HepG2 (cell line): Measurements from ENCODE around the gene FERMT2. TPM values are rescaled to one million over a fixed set of nuclear protein-coding genes. Genes with fewer than 3 reads are reported as not detected.

Experiments
- HNF4G ChIP-seq, 2 experiments: sonication (generic) in 1 of 2; formaldehyde crosslinking in 1 of 2; IDR thresholded peaks; 2 replicates each; pipeline versions ENCODE4 v1.4.0 to v1.6.1; 2011 to 2020; ENCODE audit warnings: borderline replicate concordance in 2 of 2, low read depth in 2 of 2, mild to moderate bottlenecking in 2 of 2, low read length in 1 of 2, missing genetic modification reagents in 1 of 2, moderate library complexity in 1 of 2
- HNRNPUL1 ChIP-seq: fragments of 200-400 bp; formaldehyde crosslinking; IDR thresholded peaks from 2 replicates; pipeline ENCODE4 v1.6.1; 2017; ENCODE audit warnings: low read depth, mild to moderate bottlenecking, low read length, moderate library complexity
- RNF2 ChIP-seq: fragments of 450-650 bp; conservative IDR thresholded peaks from 2 replicates; pipeline ENCODE4 v1.6.1; 2016; ENCODE audit warnings: low read depth
- SNAPC2 ChIP-seq: sonication (generic); formaldehyde crosslinking; IDR thresholded peaks from 2 replicates; pipeline ENCODE4 v1.8.1; 2022; ENCODE audit warnings: mild to moderate bottlenecking, missing genetic modification reagents
- ZNF235 ChIP-seq: sonication (generic); formaldehyde crosslinking; IDR thresholded peaks from 2 replicates; pipeline ENCODE4 v1.8.1; 2023; ENCODE audit warnings: mild to moderate bottlenecking, missing genetic modification reagents, borderline replicate concordance
- ZNF550 ChIP-seq: sonication (generic); formaldehyde crosslinking; IDR thresholded peaks from 2 replicates; pipeline ENCODE4 v1.4.0; 2020; ENCODE audit warnings: mild to moderate bottlenecking, missing genetic modification reagents, borderline replicate concordance
- ZNF619 ChIP-seq: sonication (generic); formaldehyde crosslinking; IDR thresholded peaks from 2 replicates; pipeline ENCODE4 v1.4.0; 2020; ENCODE audit warnings: mild to moderate bottlenecking, missing genetic modification reagents
- polyA plus RNA-seq, 8 experiments: library from polyadenylated mRNA; depleted of rRNA in 3 of 8; stranded (reverse) in 7 of 8; unstranded in 1 of 8; fragments of >200 nt; fragmentation: Illumina TruSeq in 4 of 8; extraction: Trizol in 4 of 8; gene quantifications; 2 replicates each; pipeline versions ENCODE4 v1.2.1 to v1.2.3, GENCODE V29; 2011 to 2016; ENCODE audit warnings: low read depth in 4 of 8, missing spikeins in 1 of 8, mixed read lengths in 1 of 8; ENCODE audit not compliant: insufficient read depth in 1 of 8
- total RNA-seq, 5 experiments: library from RNA; depleted of rRNA; stranded (reverse); fragments of >200 nt; fragmentation: Illumina TruSeq; extraction: Trizol; gene quantifications; 2 replicates each; pipeline ENCODE4 v1.2.3, GENCODE V29; 2016; ENCODE audit warnings: low read depth in 1 of 5
- TF ChIP-seq, protein P1 (sequence below): sonication (generic); formaldehyde crosslinking; IDR thresholded peaks from 2 replicates; pipeline ENCODE4 v1.4.0; 2020; ENCODE audit warnings: missing genetic modification reagents
- TF ChIP-seq, protein P2 (sequence below): sonication (generic); formaldehyde crosslinking; IDR thresholded peaks from 2 replicates; pipeline ENCODE4 v1.9.0; 2021; ENCODE audit warnings: missing genetic modification reagents, mild to moderate bottlenecking, borderline replicate concordance
- TF ChIP-seq, protein P3 (sequence below), 2 experiments: sonication (generic) in 1 of 2; formaldehyde crosslinking in 1 of 2; IDR thresholded peaks; 2 replicates each; pipeline versions ENCODE4 v1.4.0 to v1.6.1; 2016 to 2020; ENCODE audit warnings: borderline replicate concordance in 1 of 2, low read depth in 1 of 2, mild to moderate bottlenecking in 1 of 2, missing genetic modification reagents in 1 of 2
- TF ChIP-seq, protein P4 (sequence below): sonication (generic); formaldehyde crosslinking; IDR thresholded peaks from 2 replicates; pipeline ENCODE4 v1.4.0; 2020; ENCODE audit warnings: missing genetic modification reagents
- TF ChIP-seq, protein P5 (sequence below): IDR thresholded peaks from 2 replicates; pipeline ENCODE4 v1.6.1; 2016; ENCODE audit warnings: low read depth, missing genetic modification reagents, missing compliant biosample characterization

FERMT2 gene
- total and polyA plus RNA-seq, 2 of the 13 experiments (the other 11 are each of a cell fraction or from before 2014, with no cell fraction given): 36.2 to 60.4 TPM

DNA sequence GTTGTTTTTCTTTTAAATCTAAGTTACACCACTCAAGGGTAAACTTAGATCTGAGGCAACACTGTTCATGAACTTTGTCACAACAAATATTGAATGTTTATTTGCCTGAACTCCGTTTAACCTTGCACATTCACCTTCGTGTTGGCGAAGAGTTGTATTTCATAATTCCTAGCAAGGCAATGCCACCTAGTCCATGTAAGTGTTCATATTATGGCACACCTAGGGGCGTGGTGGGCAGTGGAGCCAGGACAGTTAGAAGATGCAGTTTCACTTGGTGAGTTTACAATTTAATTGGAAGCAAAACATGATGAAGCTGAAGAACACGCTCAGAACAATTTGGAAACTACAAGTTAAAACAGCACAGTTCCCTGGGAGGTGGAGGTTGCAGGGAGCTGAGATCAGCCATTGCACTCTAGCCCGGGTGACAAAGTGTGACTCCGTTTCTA, 129.0 kb downstream of the FERMT2 start (continued):
- TF ChIP-seq, protein P1, sequence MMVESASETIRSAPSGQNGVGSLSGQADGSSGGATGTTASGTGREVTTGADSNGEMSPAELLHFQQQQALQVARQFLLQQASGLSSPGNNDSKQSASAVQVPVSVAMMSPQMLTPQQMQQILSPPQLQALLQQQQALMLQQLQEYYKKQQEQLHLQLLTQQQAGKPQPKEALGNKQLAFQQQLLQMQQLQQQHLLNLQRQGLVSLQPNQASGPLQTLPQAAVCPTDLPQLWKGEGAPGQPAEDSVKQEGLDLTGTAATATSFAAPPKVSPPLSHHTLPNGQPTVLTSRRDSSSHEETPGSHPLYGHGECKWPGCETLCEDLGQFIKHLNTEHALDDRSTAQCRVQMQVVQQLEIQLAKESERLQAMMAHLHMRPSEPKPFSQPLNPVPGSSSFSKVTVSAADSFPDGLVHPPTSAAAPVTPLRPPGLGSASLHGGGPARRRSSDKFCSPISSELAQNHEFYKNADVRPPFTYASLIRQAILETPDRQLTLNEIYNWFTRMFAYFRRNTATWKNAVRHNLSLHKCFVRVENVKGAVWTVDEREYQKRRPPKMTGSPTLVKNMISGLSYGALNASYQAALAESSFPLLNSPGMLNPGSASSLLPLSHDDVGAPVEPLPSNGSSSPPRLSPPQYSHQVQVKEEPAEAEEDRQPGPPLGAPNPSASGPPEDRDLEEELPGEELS (CRISPR knock-in tag): peak; percentile 99
- TF ChIP-seq, protein P2, sequence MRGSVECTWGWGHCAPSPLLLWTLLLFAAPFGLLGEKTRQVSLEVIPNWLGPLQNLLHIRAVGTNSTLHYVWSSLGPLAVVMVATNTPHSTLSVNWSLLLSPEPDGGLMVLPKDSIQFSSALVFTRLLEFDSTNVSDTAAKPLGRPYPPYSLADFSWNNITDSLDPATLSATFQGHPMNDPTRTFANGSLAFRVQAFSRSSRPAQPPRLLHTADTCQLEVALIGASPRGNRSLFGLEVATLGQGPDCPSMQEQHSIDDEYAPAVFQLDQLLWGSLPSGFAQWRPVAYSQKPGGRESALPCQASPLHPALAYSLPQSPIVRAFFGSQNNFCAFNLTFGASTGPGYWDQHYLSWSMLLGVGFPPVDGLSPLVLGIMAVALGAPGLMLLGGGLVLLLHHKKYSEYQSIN: no peak
- TF ChIP-seq RNF2 (no peak), ZNF550 (CRISPR knock-in tag) (no peak), HNF4G (IDR thresholded peaks at IDR 0.05; ENCODE audit: borderline replicate concordance, low read depth, low read length) (peak; percentile 91), HNF4G (CRISPR knock-in tag; IDR thresholded peaks at IDR 0.05; ENCODE audit: borderline replicate concordance, low read depth) (peak; percentile 86), SNAPC2 (CRISPR knock-in tag) (no peak), HNRNPUL1 (no peak), ZNF235 (CRISPR knock-in tag) (no peak), ZNF619 (CRISPR knock-in tag) (no peak)
- TF ChIP-seq, protein P3, sequence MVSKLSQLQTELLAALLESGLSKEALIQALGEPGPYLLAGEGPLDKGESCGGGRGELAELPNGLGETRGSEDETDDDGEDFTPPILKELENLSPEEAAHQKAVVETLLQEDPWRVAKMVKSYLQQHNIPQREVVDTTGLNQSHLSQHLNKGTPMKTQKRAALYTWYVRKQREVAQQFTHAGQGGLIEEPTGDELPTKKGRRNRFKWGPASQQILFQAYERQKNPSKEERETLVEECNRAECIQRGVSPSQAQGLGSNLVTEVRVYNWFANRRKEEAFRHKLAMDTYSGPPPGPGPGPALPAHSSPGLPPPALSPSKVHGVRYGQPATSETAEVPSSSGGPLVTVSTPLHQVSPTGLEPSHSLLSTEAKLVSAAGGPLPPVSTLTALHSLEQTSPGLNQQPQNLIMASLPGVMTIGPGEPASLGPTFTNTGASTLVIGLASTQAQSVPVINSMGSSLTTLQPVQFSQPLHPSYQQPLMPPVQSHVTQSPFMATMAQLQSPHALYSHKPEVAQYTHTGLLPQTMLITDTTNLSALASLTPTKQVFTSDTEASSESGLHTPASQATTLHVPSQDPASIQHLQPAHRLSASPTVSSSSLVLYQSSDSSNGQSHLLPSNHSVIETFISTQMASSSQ (IDR thresholded peaks at IDR 0.05; ENCODE audit: low read depth): peak; percentile 71; the same call in 1 of the 2 replicates
- TF ChIP-seq, protein P3 (CRISPR knock-in tag; IDR thresholded peaks at IDR 0.05; ENCODE audit: borderline replicate concordance): peak; percentile 75; the same call in 1 of the 2 replicates
- TF ChIP-seq, protein P4, sequence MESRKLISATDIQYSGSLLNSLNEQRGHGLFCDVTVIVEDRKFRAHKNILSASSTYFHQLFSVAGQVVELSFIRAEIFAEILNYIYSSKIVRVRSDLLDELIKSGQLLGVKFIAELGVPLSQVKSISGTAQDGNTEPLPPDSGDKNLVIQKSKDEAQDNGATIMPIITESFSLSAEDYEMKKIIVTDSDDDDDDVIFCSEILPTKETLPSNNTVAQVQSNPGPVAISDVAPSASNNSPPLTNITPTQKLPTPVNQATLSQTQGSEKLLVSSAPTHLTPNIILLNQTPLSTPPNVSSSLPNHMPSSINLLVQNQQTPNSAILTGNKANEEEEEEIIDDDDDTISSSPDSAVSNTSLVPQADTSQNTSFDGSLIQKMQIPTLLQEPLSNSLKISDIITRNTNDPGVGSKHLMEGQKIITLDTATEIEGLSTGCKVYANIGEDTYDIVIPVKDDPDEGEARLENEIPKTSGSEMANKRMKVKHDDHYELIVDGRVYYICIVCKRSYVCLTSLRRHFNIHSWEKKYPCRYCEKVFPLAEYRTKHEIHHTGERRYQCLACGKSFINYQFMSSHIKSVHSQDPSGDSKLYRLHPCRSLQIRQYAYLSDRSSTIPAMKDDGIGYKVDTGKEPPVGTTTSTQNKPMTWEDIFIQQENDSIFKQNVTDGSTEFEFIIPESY (CRISPR knock-in tag): no peak
- TF ChIP-seq, protein P5, sequence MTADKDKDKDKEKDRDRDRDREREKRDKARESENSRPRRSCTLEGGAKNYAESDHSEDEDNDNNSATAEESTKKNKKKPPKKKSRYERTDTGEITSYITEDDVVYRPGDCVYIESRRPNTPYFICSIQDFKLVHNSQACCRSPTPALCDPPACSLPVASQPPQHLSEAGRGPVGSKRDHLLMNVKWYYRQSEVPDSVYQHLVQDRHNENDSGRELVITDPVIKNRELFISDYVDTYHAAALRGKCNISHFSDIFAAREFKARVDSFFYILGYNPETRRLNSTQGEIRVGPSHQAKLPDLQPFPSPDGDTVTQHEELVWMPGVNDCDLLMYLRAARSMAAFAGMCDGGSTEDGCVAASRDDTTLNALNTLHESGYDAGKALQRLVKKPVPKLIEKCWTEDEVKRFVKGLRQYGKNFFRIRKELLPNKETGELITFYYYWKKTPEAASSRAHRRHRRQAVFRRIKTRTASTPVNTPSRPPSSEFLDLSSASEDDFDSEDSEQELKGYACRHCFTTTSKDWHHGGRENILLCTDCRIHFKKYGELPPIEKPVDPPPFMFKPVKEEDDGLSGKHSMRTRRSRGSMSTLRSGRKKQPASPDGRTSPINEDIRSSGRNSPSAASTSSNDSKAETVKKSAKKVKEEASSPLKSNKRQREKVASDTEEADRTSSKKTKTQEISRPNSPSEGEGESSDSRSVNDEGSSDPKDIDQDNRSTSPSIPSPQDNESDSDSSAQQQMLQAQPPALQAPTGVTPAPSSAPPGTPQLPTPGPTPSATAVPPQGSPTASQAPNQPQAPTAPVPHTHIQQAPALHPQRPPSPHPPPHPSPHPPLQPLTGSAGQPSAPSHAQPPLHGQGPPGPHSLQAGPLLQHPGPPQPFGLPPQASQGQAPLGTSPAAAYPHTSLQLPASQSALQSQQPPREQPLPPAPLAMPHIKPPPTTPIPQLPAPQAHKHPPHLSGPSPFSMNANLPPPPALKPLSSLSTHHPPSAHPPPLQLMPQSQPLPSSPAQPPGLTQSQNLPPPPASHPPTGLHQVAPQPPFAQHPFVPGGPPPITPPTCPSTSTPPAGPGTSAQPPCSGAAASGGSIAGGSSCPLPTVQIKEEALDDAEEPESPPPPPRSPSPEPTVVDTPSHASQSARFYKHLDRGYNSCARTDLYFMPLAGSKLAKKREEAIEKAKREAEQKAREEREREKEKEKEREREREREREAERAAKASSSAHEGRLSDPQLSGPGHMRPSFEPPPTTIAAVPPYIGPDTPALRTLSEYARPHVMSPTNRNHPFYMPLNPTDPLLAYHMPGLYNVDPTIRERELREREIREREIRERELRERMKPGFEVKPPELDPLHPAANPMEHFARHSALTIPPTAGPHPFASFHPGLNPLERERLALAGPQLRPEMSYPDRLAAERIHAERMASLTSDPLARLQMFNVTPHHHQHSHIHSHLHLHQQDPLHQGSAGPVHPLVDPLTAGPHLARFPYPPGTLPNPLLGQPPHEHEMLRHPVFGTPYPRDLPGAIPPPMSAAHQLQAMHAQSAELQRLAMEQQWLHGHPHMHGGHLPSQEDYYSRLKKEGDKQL (CRISPR knock-in tag): peak; percentile 91
